Karpas-422 (cell line): ENCODE results near the gene LRP1B. TPM values are rescaled to one million over a fixed set of nuclear protein-coding genes. Genes with fewer than 3 reads are reported as not detected.

ENCODE experiments used
- DNase-seq: peaks from one replicate; pipeline ENCODE4 v3.0.0-alpha.2; 2015
- H2AFZ ChIP-seq: fragments of 200-600 bp; sonication (generic); 2 replicates; pipeline ENCODE4 v1.6.1; 2014; ENCODE audit warnings: antibody characterized with exemption, low read length, mixed read lengths
- H3K27ac ChIP-seq: fragments of 200-600 bp; sonication (generic); 2 replicates; pipeline ENCODE4 v1.5.1; 2014; ENCODE audit warnings: mild to moderate bottlenecking, low read length, moderate library complexity
- H3K27me3 ChIP-seq: fragments of 200-600 bp; sonication (generic); 2 replicates; pipeline ENCODE4 v1.6.1; 2014; ENCODE audit warnings: low read length, mixed read lengths
- H3K36me3 ChIP-seq: fragments of 200-600 bp; sonication (generic); 2 replicates; pipeline ENCODE4 v1.6.1; 2014; ENCODE audit warnings: low read length, mixed read lengths; ENCODE audit not compliant: insufficient read depth
- H3K4me1 ChIP-seq: fragments of 200-600 bp; sonication (generic); 2 replicates; pipeline ENCODE4 v1.6.1; 2014; ENCODE audit warnings: mild to moderate bottlenecking, low read length, mixed read lengths
- H3K4me2 ChIP-seq: fragments of 200-600 bp; sonication (generic); 2 replicates; pipeline ENCODE4 v1.6.1; 2014; ENCODE audit warnings: low read length, low read depth, mild to moderate bottlenecking; ENCODE audit not compliant: poor library complexity, severe bottlenecking
- H3K4me3 ChIP-seq: fragments of 200-600 bp; sonication (generic); 2 replicates; pipeline ENCODE4 v1.5.1; 2014; ENCODE audit warnings: mild to moderate bottlenecking, antibody characterized with exemption, low read length, mixed read lengths
- H3K79me2 ChIP-seq: fragments of 200-600 bp; sonication (generic); 2 replicates; pipeline ENCODE4 v1.6.1; 2014; ENCODE audit warnings: mild to moderate bottlenecking, low read length, mixed read lengths
- H3K9ac ChIP-seq: fragments of 200-600 bp; sonication (generic); 2 replicates; pipeline ENCODE4 v1.6.0; 2014; ENCODE audit warnings: low read length
- H3K9me2 ChIP-seq: fragments of 200-600 bp; sonication (generic), shearing (Covaris generic); replicated peaks from 2 replicates; pipeline ENCODE4 v1.6.0; 2014; ENCODE audit warnings: mild to moderate bottlenecking, low read length, moderate library complexity; ENCODE audit not compliant: insufficient read depth
- H3K9me3 ChIP-seq: fragments of 300-700, 200-600 bp; sonication (generic); 2 replicates; pipeline ENCODE4 v1.6.1; 2014; ENCODE audit warnings: low read length, mixed read lengths
- H4K20me1 ChIP-seq: fragments of 200-600 bp; sonication (generic); 2 replicates; pipeline ENCODE4 v1.6.1; 2014; ENCODE audit warnings: mild to moderate bottlenecking, antibody characterized with exemption, low read length, low read depth; ENCODE audit not compliant: insufficient read depth
- total RNA-seq: library from RNA; depleted of rRNA; stranded (reverse); fragments of >200 nt; shearing (Covaris generic); gene quantifications from 2 replicates; pipeline ENCODE4 v1.2.3, GENCODE V29; 2014; ENCODE audit warnings: low replicate concordance

Gene LRP1B
- total RNA-seq, 1 experiment from 2014 or later: not detected

GRCh38 chr2:141162314-141162713 lies 968.5 kb downstream of the LRP1B start:
- Histone ChIP-seq H2AFZ (no peak overlapping the region), H3K9me2 (no peaks in the 10 kb centered on the region), H3K4me1 (no peaks in the 10 kb centered on the region), H3K27ac (no peak overlapping the region), H3K9me3 (peaks cover 3% of the 10 kb centered on the region; the same call in 1 of the 2 replicates), H3K9ac (no peak overlapping the region), H3K27me3 (no peaks in the 10 kb centered on the region), H4K20me1 (no peaks in the 10 kb centered on the region), H3K4me3 (no peak overlapping the region), H3K36me3 (no peaks in the 10 kb centered on the region), H3K4me2 (no peak overlapping the region), H3K79me2 (no peaks in the 10 kb centered on the region)
- no peak for DNase-seq

DNA sequence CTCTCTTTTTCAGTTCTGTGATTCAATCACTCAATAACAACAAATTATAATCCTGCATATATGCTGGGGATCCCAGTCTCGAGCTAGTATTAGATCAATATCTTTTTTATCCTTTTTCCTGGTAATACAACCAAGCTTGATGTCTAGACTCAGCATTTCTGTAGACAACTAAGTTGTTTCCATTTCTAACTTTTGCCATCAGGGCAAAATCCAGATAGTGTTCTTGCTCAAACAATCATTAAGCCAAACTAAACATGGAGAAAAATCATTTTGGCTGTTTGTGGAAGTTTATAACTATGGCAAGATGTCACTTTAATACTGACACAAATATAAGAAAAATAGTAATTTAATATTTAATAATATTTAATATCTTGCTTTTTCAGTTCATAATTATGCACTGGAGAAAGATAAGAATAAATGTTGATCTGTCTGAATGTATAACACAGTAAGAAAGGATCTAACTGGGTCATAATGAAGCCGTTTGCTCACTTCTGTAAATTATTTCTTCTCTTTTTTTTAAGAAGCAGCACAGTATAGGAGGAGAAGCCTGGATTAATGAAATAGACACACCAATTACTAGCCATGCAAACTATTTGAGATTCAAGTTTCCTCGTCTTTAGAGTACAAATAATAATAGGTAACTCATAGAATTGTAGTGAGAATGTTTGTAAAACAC lies 979.1 kb downstream of the LRP1B start:
- Histone ChIP-seq H3K9me2 (no peaks in the 10 kb centered on the region), H3K4me3 (no peak overlapping the region), H3K27ac (no peak overlapping the region), H3K27me3 (no peaks in the 10 kb centered on the region), H3K9ac (no peak overlapping the region), H3K79me2 (no peaks in the 10 kb centered on the region), H4K20me1 (no peaks in the 10 kb centered on the region), H3K4me1 (no peaks in the 10 kb centered on the region), H3K4me2 (no peak overlapping the region), H3K9me3 (peaks cover 11% of the 10 kb centered on the region), H3K36me3 (no peaks in the 10 kb centered on the region), H2AFZ (no peak overlapping the region)
- DNase-seq: no peak

GRCh38 chr2:141142025-141142424 lies 988.8 kb downstream of the LRP1B start:
- H3K27ac ChIP-seq: no peak overlapping the region
- no peaks in the 10 kb centered on the region for H3K27me3 ChIP-seq
- H3K79me2 ChIP-seq: no peaks in the 10 kb centered on the region
- DNase-seq: no peak
- H4K20me1 ChIP-seq: no peaks in the 10 kb centered on the region
- H3K4me3 ChIP-seq: no peak overlapping the region
- H3K36me3 ChIP-seq: no peaks in the 10 kb centered on the region
- H3K4me1 ChIP-seq: no peaks in the 10 kb centered on the region
- peaks cover 3% of the 10 kb centered on the region for H3K9me3 ChIP-seq
- no peaks in the 10 kb centered on the region for H3K9me2 ChIP-seq
- H3K9ac ChIP-seq: no peak overlapping the region
- H3K4me2 ChIP-seq: no peak overlapping the region
- H2AFZ ChIP-seq: no peak overlapping the region

DNA sequence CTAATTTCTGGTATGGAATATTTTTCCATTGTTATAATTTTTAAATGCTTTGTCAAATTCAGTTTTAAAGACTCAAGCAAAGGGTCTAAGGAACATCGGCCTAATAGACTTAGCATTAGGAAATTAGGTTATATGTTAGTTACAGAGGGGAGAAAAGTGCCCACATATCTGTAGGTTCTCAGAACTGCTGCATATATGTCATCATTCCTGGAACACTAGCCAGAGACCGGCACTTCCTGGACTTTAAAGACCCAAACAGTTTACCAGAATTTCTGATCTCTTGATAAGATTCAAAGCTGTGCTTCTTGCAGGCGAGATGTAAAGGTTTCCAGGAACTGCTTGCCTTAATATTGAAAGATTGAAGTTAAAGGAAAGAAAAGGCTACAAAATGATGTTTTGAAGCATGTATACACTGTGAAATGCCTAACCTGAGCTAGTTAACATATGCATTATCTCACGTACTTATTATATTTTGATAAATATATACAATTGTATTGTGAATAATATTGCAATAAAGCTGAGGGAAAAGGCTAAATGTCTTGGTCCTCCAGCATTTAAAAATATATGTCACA lies 993.6 kb downstream of the LRP1B start:
- DNase-seq: no peak

GRCh38 chr2:141133883-141134282 lies 996.9 kb downstream of the LRP1B start:
- no peak for DNase-seq
- no peaks in the 10 kb centered on the region for H3K79me2 ChIP-seq
- no peak overlapping the region for H2AFZ ChIP-seq
- H3K4me2 ChIP-seq: no peak overlapping the region
- H3K4me1 ChIP-seq: no peaks in the 10 kb centered on the region
- no peaks in the 10 kb centered on the region for H3K36me3 ChIP-seq
- H3K9me3 ChIP-seq: peaks cover 3% of the 10 kb centered on the region; the same call in 1 of the 2 replicates
- no peaks in the 10 kb centered on the region for H4K20me1 ChIP-seq
- H3K27me3 ChIP-seq: no peaks in the 10 kb centered on the region
- H3K9me2 ChIP-seq: no peaks in the 10 kb centered on the region
- H3K4me3 ChIP-seq: no peak overlapping the region
- H3K9ac ChIP-seq: no peak overlapping the region
- H3K27ac ChIP-seq: no peak overlapping the region

More for the DNA sequence above, 993.6 kb downstream of the LRP1B start:
- Histone ChIP-seq H3K27me3 (no peaks in the 10 kb centered on the region), H3K9me2 (no peaks in the 10 kb centered on the region), H2AFZ (no peak overlapping the region), H3K4me3 (no peak overlapping the region), H3K4me2 (no peak overlapping the region), H3K36me3 (no peaks in the 10 kb centered on the region), H4K20me1 (no peaks in the 10 kb centered on the region), H3K79me2 (no peaks in the 10 kb centered on the region), H3K4me1 (no peaks in the 10 kb centered on the region), H3K27ac (no peak overlapping the region), H3K9ac (no peak overlapping the region), H3K9me3 (peaks cover 3% of the 10 kb centered on the region; the same call in 1 of the 2 replicates)

GRCh38 chr2:141125432-141125831 lies 1005.4 kb downstream of the LRP1B start:
- Histone ChIP-seq H3K9ac (no peak overlapping the region), H2AFZ (no peak overlapping the region), H3K27me3 (no peaks in the 10 kb centered on the region), H4K20me1 (no peaks in the 10 kb centered on the region), H3K4me2 (no peak overlapping the region), H3K9me3 (peaks cover 8% of the 10 kb centered on the region), H3K79me2 (no peaks in the 10 kb centered on the region), H3K36me3 (no peaks in the 10 kb centered on the region), H3K9me2 (no peaks in the 10 kb centered on the region), H3K4me1 (no peaks in the 10 kb centered on the region), H3K4me3 (no peak overlapping the region), H3K27ac (no peak overlapping the region)
- DNase-seq: no peak

- no peaks in the 10 kb centered on the region for H3K9me2 ChIP-seq
Measured at GRCh38 chr2:141118836-141119235, 1012.0 kb downstream of the LRP1B start.

GRCh38 chr2:141113301-141113700 lies 1017.5 kb downstream of the LRP1B start:
- Histone ChIP-seq H3K27ac (no peak overlapping the region), H3K36me3 (no peaks in the 10 kb centered on the region), H3K9me3 (peaks cover 16% of the 10 kb centered on the region; the same call in 1 of the 2 replicates), H3K9me2 (no peaks in the 10 kb centered on the region), H3K27me3 (no peaks in the 10 kb centered on the region), H3K79me2 (no peaks in the 10 kb centered on the region), H2AFZ (no peak overlapping the region), H3K9ac (no peak overlapping the region), H3K4me1 (no peaks in the 10 kb centered on the region), H3K4me2 (no peak overlapping the region), H3K4me3 (no peak overlapping the region), H4K20me1 (no peaks in the 10 kb centered on the region)
- DNase-seq: no peak

More at GRCh38 chr2:141118836-141119235, 1012.0 kb downstream of the LRP1B start:
- H3K36me3 ChIP-seq: no peaks in the 10 kb centered on the region
- no peak overlapping the region for H3K9ac ChIP-seq
- H3K27me3 ChIP-seq: no peaks in the 10 kb centered on the region
- no peak overlapping the region for H3K27ac ChIP-seq
- H2AFZ ChIP-seq: no peak overlapping the region
- no peaks in the 10 kb centered on the region for H4K20me1 ChIP-seq
- no peak for DNase-seq
- H3K4me2 ChIP-seq: no peak overlapping the region
- H3K4me1 ChIP-seq: no peaks in the 10 kb centered on the region
- peaks cover 17% of the 10 kb centered on the region for H3K9me3 ChIP-seq
- H3K4me3 ChIP-seq: no peak overlapping the region
- no peaks in the 10 kb centered on the region for H3K79me2 ChIP-seq
